ENCODE results near the gene TARS2. TPM values are rescaled to one million over a fixed set of nuclear protein-coding genes. Genes with fewer than 3 reads are reported as not detected.

The TARS2 gene
- total RNA-seq, 1 donor from 2014 or later = 30.7 TPM

- DNase-seq (ENCODE audit: low spot score) = no peak
- intact Hi-C loops (cut with DNase I) = no loop called here
Observed at GRCh38 chr1:150505431-150505830, 18.2 kb downstream of the TARS2 start.

GRCh38 chr1:150507912-150508864 is 21.0 kb downstream of the TARS2 start, which contains the start of gene ECM1:
Gene ECM1 (plus strand): TSS chr1:150508109. CDS start chr1:150508210, 101 bp downstream.
- intact Hi-C loops (cut with DNase I) = no loop called here
- peak; percentile 85 for DNase-seq (ENCODE audit: low spot score)

GRCh38 chr1:150508982-150509381 is 21.8 kb downstream of the TARS2 start:
- intact Hi-C loops (cut with DNase I) = no loop called here
- DNase-seq (ENCODE audit: low spot score) = no peak

- intact Hi-C loops (cut with DNase I) = loop anchor here (5.0 kb wide), 1 partner anchor 34 kb away; no protein-coding TSS in a partner anchor
- DNase-seq (ENCODE audit: low spot score) = no peak
Observed at GRCh38 chr1:150511551-150511950, 24.3 kb downstream of the TARS2 start.

- intact Hi-C loops (cut with DNase I) = loop anchor here (5.0 kb wide), 1 partner anchor 35 kb away; no protein-coding TSS in a partner anchor
Observed at GRCh38 chr1:150511985-150512660, 24.9 kb downstream of the TARS2 start.

GRCh38 chr1:150512846-150513245 is 25.6 kb downstream of the TARS2 start:
- DNase-seq (ENCODE audit: low spot score) = no peak
- intact Hi-C loops (cut with DNase I) = loop anchor here (5.0 kb wide), 1 partner anchor 36 kb away; no protein-coding TSS in a partner anchor

More at GRCh38 chr1:150511985-150512660, 24.9 kb downstream of the TARS2 start:
- DNase-seq (ENCODE audit: low spot score) = no peak

- no peak for DNase-seq (ENCODE audit: low spot score)
- intact Hi-C loops (cut with DNase I) = loop anchor here (5.0 kb wide), 1 partner anchor 36 kb away; no protein-coding TSS in a partner anchor
Observed at GRCh38 chr1:150513351-150513791, 26.2 kb downstream of the TARS2 start.

- no peak for DNase-seq (ENCODE audit: low spot score)
- intact Hi-C loops (cut with DNase I) = loop anchor here (2.0 to 5.0 kb wide), 3 partner anchors 19 to 37 kb away; partner anchors contain the start of gene TARS2
Observed at GRCh38 chr1:150514260-150514659, 27.0 kb downstream of the TARS2 start.

- intact Hi-C loops (cut with DNase I) = loop anchor here (2.0 to 5.0 kb wide), 3 partner anchors 18 to 38 kb away; partner anchors contain the start of gene TARS2
- DNase-seq (ENCODE audit: low spot score) = no peak
Observed at GRCh38 chr1:150514913-150515327, 27.7 kb downstream of the TARS2 start.

- intact Hi-C loops (cut with DNase I) = loop anchor here (2.0 kb wide), 2 partner anchors 17 to 29 kb away; partner anchors contain the start of gene TARS2
Observed at GRCh38 chr1:150515328-150516049, 28.3 kb downstream of the TARS2 start, which contains the start of gene FALEC. Gene FALEC (plus strand): TSS chr1:150515752.

GRCh38 chr1:150516050-150516591 is 28.9 kb downstream of the TARS2 start:
- no peak for DNase-seq (ENCODE audit: low spot score)

More at GRCh38 chr1:150515328-150516049, 28.3 kb downstream of the TARS2 start, which contains the start of gene FALEC:
- DNase-seq (ENCODE audit: low spot score) = peak; percentile 99

GRCh38 chr1:150516616-150517015 is 29.4 kb downstream of the TARS2 start:
- no peak for DNase-seq (ENCODE audit: low spot score)
- intact Hi-C loops (cut with DNase I) = no loop called here

More at GRCh38 chr1:150516050-150516591, 28.9 kb downstream of the TARS2 start:
- intact Hi-C loops (cut with DNase I) = no loop called here

GRCh38 chr1:150521196-150521968 is 34.2 kb downstream of the TARS2 start:
- intact Hi-C loops (cut with DNase I) = no loop called here
- DNase-seq (ENCODE audit: low spot score) = no peak

- intact Hi-C loops (cut with DNase I) = no loop called here
- no peak for DNase-seq (ENCODE audit: low spot score)
Observed at GRCh38 chr1:150525348-150525747, 38.1 kb downstream of the TARS2 start.

GRCh38 chr1:150528196-150528595 is 41.0 kb downstream of the TARS2 start:
- DNase-seq (ENCODE audit: low spot score) = no peak
- intact Hi-C loops (cut with DNase I) = no loop called here

- intact Hi-C loops (cut with DNase I) = no loop called here
- no peak for DNase-seq (ENCODE audit: low spot score)
Observed at GRCh38 chr1:150529017-150529416, 41.8 kb downstream of the TARS2 start.

- intact Hi-C loops (cut with DNase I) = no loop called here
- DNase-seq (ENCODE audit: low spot score) = no peak
Observed at GRCh38 chr1:150530491-150531159, 43.4 kb downstream of the TARS2 start.
